ENCODE results near the gene HP. TPM values are rescaled to one million over a fixed set of nuclear protein-coding genes. Genes with fewer than 3 reads are reported as not detected.
"Not testable (repeated sequence)": the region's sequence is repeated elsewhere in the genome, so short reads cannot be mapped to it uniquely, and the experiment has no call there.

Gene HP
- total RNA-seq, 1 donor from 2014 or later: not detected

GRCh38 chr16:72051818-72052217 lies 2.5 kb upstream of the HP start:
- no peak overlapping the region for H3K27ac Mint-ChIP-seq
- H3K36me3 Mint-ChIP-seq: peaks cover 3% of the 10 kb centered on the region

GRCh38 chr16:72055911-72056310 lies 1.6 kb downstream of the HP start:
- no peak for TF ChIP-seq CTCF (IDR thresholded peaks at IDR 0.05; ENCODE audit: unreplicated experiment)
- H3K36me3 Mint-ChIP-seq: no peaks in the 10 kb centered on the region
- no peaks in the 10 kb centered on the region for H3K4me1 Mint-ChIP-seq
- H3K9me3 Mint-ChIP-seq: no peaks in the 10 kb centered on the region
- no peak overlapping the region for H3K4me3 Mint-ChIP-seq
- no peak overlapping the region for H3K27ac Mint-ChIP-seq
- H3K27me3 Mint-ChIP-seq (ENCODE audit: low read depth): peaks cover 12% of the 10 kb centered on the region
- no peak for DNase-seq (ENCODE audit: low spot score in 2 of 2, unreplicated experiment in 2 of 2)

More at GRCh38 chr16:72051818-72052217, 2.5 kb upstream of the HP start:
- Mint-ChIP-seq H3K4me1 (no peaks in the 10 kb centered on the region), H3K4me3 (no peak overlapping the region), H3K9me3 (peaks cover 14% of the 10 kb centered on the region), H3K27me3 (ENCODE audit: low read depth) (peaks cover 10% of the 10 kb centered on the region)
- DNase-seq (ENCODE audit: low spot score in 2 of 2, unreplicated experiment in 2 of 2): no peak
- no peak for TF ChIP-seq CTCF (IDR thresholded peaks at IDR 0.05; ENCODE audit: unreplicated experiment)

GRCh38 chr16:72057313-72057712 lies 3.0 kb downstream of the HP start:
- not testable (repeated sequence) for DNase-seq (ENCODE audit: low spot score in 2 of 2, unreplicated experiment in 2 of 2); H3K4me1 Mint-ChIP-seq; H3K9me3 Mint-ChIP-seq; H3K36me3 Mint-ChIP-seq; H3K27ac Mint-ChIP-seq; H3K4me3 Mint-ChIP-seq; H3K27me3 Mint-ChIP-seq (ENCODE audit: low read depth)

GRCh38 chr16:72059060-72059459 lies 4.8 kb downstream of the HP start:
- not testable (repeated sequence) for H3K4me1 Mint-ChIP-seq; H3K9me3 Mint-ChIP-seq; H3K27ac Mint-ChIP-seq; H3K36me3 Mint-ChIP-seq; DNase-seq (ENCODE audit: low spot score in 2 of 2, unreplicated experiment in 2 of 2); H3K27me3 Mint-ChIP-seq (ENCODE audit: low read depth); H3K4me3 Mint-ChIP-seq

GRCh38 chr16:72060405-72060804 lies 6.1 kb downstream of the HP start:
- Mint-ChIP-seq H3K9me3 (no peaks in the 10 kb centered on the region), H3K27ac (no peak overlapping the region), H3K4me1 (no peaks in the 10 kb centered on the region), H3K4me3 (no peak overlapping the region), H3K27me3 (ENCODE audit: low read depth) (peaks cover 2% of the 10 kb centered on the region), H3K36me3 (peaks cover 3% of the 10 kb centered on the region)
- no peak for TF ChIP-seq CTCF (IDR thresholded peaks at IDR 0.05; ENCODE audit: unreplicated experiment)
- DNase-seq (ENCODE audit: low spot score in 2 of 2, unreplicated experiment in 2 of 2): no peak

GRCh38 chr16:72061564-72061963 lies 7.3 kb downstream of the HP start:
- Mint-ChIP-seq H3K4me1 (no peaks in the 10 kb centered on the region), H3K9me3 (no peaks in the 10 kb centered on the region), H3K27me3 (ENCODE audit: low read depth) (peaks cover 2% of the 10 kb centered on the region), H3K4me3 (no peak overlapping the region), H3K27ac (no peak overlapping the region), H3K36me3 (peaks cover 3% of the 10 kb centered on the region)
- TF ChIP-seq CTCF (IDR thresholded peaks at IDR 0.05; ENCODE audit: unreplicated experiment): no peak
- DNase-seq (ENCODE audit: low spot score in 2 of 2, unreplicated experiment in 2 of 2): no peak

- no peaks in the 10 kb centered on the region for H3K9me3 Mint-ChIP-seq
- H3K36me3 Mint-ChIP-seq: peaks cover 3% of the 10 kb centered on the region
- DNase-seq (ENCODE audit: low spot score in 2 of 2, unreplicated experiment in 2 of 2): no peak
- H3K4me1 Mint-ChIP-seq: no peaks in the 10 kb centered on the region
- TF ChIP-seq CTCF (IDR thresholded peaks at IDR 0.05; ENCODE audit: unreplicated experiment): no peak
- no peak overlapping the region for H3K4me3 Mint-ChIP-seq
- H3K27me3 Mint-ChIP-seq (ENCODE audit: low read depth): no peaks in the 10 kb centered on the region
- H3K27ac Mint-ChIP-seq: no peak overlapping the region
These were observed 10.1 kb downstream of the HP start for GRCh38 chr16:72064361-72064894.

Measured in mesothelial cell of epicardium (in vitro differentiated cells).